Retinal pigment epithelial cell (primary cell): ENCODE results near the gene ARSD.
"Not testable (repeated sequence)": the region's sequence is repeated elsewhere in the genome, so short reads cannot be mapped to it uniquely, and the experiment has no call there.

ENCODE experiments used
- DNase-seq: peaks from one replicate; pipeline ENCODE4 v3.0.0-alpha.2; 2010; ENCODE audit warnings: low read depth
- H3K4me3 ChIP-seq: 2 replicates; pipeline ENCODE4 v1.5.1; 2011; ENCODE audit warnings: mild to moderate bottlenecking, low read length, control low read depth, moderate library complexity
- TF ChIP-seq, protein P1 (sequence below): conservative IDR thresholded peaks from 2 replicates; pipeline ENCODE4 v1.5.1; 2011; ENCODE audit warnings: low read depth, low read length, control low read depth, inconsistent platforms

ARSD gene

DNA sequence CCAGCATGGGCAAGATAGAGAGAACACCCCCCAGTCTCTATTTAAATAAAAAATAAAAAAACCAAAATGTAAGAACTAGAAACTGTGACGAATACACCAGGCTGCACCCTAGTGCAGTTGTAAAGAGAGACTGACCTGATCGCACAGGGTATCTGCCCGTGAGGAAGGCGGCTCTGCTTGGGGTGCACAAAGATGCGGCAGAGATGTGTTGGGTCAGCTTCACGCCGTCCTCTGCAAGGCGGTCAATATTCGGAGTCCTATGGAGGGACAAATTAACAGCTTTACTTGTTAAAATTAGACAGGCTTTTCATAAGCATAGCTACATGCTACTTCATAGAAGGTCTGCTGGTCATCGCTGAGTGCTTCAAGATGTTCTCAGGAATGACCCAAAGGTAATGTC, 26.1 kb upstream of the ARSD start:
- H3K4me3 ChIP-seq = no peak overlapping the region
- TF ChIP-seq, protein P1, sequence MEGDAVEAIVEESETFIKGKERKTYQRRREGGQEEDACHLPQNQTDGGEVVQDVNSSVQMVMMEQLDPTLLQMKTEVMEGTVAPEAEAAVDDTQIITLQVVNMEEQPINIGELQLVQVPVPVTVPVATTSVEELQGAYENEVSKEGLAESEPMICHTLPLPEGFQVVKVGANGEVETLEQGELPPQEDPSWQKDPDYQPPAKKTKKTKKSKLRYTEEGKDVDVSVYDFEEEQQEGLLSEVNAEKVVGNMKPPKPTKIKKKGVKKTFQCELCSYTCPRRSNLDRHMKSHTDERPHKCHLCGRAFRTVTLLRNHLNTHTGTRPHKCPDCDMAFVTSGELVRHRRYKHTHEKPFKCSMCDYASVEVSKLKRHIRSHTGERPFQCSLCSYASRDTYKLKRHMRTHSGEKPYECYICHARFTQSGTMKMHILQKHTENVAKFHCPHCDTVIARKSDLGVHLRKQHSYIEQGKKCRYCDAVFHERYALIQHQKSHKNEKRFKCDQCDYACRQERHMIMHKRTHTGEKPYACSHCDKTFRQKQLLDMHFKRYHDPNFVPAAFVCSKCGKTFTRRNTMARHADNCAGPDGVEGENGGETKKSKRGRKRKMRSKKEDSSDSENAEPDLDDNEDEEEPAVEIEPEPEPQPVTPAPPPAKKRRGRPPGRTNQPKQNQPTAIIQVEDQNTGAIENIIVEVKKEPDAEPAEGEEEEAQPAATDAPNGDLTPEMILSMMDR = no peak
- DNase-seq = no peak

DNA sequence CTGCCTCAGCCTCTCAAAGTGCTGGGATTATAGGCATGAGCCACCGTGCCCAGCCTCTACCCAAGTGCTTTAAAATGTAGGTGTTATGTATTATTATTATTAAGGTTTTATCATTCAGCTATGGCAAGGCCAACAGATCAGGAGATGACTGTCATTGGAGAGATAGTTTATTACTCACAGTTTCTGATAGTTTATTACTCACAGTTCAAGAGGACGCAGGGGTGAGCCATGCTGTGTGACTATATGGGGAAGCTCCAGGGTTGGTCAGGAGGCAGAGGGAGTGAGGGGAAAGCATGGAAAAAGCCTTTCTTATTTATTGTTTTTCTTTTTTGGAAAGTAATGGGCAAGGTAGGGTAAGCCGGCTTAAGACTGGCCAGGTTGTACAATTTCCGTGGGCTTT, 25.4 kb upstream of the ARSD start:
- no peak for DNase-seq
- TF ChIP-seq, protein P1 = no peak
- H3K4me3 ChIP-seq = no peak overlapping the region

DNA sequence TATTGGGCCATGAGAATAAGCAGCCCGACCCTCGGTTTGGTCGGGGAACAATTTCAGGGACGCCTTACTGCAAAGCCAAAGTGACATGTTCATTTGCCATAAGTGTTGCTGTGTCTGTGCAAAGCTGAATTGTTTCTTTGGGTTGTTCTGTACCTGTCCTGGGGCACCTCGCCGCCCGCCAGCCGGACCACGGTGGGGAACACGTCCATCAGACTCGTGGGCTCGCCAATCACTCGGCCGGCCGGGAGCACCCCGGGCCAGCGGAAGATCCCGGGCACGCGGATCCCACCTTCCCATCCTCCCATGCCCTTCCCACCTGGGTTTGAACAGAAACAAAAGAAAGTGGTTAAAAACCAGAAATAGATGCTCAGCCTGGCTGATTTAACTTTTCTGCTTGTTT, 8.8 kb upstream of the ARSD start:
- not testable (repeated sequence) for H3K4me3 ChIP-seq, DNase-seq

DNA sequence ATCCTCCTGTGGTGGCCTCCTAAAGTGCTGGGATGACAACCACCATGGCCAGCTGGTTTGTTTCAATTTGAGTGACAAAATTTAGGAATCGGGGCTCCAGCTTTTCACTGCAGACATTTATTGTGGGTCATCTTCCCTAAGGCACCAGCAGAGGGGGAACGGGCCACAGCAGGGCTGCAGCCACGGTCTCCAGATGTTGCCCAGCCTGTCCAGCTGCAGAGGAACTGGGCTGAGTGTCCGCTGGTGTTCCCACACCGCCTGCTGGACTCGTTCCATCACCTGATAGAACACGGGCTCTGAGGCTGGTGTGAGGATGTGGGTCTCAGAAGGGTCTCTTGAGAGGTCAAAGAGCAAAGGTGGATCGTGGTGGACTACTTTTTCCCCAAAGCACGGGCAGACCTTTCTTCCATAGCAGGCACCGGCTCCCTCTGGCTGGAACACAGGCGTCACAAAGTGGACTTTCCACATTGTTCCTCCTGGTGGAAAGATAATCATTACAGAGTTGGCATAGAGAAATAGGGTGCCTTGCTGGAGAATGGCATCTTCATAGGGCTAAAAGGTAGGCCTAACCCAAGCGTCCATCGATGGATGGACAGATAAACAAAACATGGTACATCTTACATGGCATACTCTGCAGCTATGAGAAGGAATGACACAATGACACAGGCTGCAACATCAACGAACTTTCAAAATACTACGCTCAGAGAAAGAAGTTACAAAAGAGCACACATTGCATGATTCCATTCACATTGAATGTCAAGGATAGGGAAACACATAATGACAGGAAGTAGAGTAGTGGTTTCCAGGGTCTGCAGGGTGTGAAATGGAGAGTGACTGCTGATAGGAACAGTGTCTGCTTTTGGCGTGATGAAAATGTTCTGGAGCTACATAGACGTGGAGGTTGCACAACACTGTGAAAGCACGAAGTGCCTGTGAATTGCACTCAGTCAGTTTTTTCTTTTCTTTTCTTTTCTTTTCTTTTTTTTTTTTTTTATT, 5.9 kb upstream of the ARSD start:
- no peak overlapping the region for H3K4me3 ChIP-seq
- TF ChIP-seq, protein P1 = no peak
- DNase-seq = no peak

DNA sequence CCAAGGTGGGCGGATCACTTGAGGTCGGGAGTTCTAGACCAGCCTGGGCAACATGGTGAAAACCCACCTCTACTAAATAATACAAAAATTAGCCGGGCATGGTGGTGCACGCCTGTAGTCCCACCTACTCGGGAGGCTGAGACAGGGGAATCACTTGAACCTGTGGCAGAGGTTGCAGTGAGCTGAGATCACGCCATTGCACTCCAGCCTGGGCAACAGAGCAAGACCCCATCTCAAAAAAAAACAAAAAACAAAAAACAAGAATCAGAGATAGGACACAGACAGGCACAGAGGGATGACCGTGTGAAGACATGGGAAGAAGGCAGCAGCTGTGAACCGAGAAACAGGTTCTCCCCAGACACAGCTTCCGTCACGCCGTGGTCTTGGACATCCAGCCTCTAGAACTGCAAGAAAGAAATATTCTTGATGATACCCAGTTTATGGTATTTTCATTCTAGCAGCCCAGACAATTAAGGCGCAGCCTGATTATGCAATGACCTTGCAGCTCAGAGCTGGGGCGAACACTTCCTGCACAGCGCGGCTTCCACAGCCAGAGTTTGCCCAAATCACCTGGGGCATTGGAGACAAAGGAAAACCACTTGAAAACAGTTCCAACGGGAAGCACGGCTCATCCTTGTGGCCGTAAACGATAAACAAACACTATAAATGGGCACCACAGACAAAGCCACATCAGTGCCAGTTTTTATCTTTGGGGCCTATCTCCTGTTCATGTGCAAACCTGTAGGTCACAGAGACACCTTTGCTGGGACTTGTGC, 4.2 kb upstream of the ARSD start:
- no peak for DNase-seq
- TF ChIP-seq, protein P1 = no peak
- H3K4me3 ChIP-seq = no peak overlapping the region

DNA sequence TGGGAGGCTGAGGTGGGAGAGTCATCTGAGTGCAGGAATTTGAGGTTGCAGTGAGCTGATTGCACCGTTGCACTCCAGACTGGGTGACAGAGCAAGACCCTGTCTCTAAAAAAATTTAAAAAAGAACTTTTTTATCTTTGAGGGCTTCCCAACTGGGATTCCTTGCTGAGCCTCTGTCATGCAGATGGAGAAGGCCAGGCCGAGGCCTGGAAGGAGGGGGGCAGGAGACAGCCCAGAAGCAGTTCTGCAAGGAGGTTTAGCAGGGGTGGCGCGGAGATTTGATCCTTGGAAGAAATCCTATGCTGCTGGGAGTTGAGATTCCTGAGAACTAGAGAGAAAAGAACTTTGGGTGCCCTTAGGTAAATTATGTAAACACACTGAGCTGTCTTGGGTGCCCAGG, 2.5 kb upstream of the ARSD start:
- TF ChIP-seq, protein P1 = no peak
- no peak overlapping the region for H3K4me3 ChIP-seq
- DNase-seq = no peak

DNA sequence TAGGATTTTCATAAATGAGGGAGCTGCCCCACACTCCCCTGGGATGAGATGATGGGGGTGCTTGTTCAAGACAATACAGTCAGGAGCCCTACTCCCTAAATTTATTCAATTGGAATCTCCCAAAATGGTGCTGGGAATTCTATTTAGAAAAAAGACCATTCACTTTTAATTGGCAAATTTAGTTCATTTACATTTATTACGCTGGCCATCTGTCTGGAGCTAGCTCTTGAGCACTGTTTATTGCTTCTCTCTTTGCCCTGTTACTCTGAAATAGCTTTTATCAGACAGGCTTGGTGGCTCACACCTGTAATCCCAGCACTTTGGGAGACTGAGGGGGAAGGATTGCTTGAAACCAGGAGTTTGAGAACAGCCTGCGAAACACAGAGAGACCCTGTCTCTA, 2.0 kb upstream of the ARSD start:
- TF ChIP-seq, protein P1 = no peak
- no peak for DNase-seq
- H3K4me3 ChIP-seq = no peak overlapping the region
